Sigmoid colon (tissue), 7 donors: ENCODE measurements around the gene CARMIL1. TPM values are rescaled to one million over a fixed set of nuclear protein-coding genes. Genes with fewer than 3 reads are reported as not detected.

Experiments used
- DNase-seq: peaks from one replicate; pipeline ENCODE4 v3.0.0-alpha.2; 2019
- H3K27ac ChIP-seq, 4 donors: fragments of 200-600 bp; sonication (generic); one replicate each; pipeline ENCODE4 v1.5.1; 2016 to 2019; ENCODE audit warnings: mild to moderate bottlenecking in 1 of 4
- H3K27me3 ChIP-seq, 3 donors: fragments of 200-600 bp; sonication (generic); one replicate each; pipeline ENCODE4 v1.5.1; 2019; ENCODE audit warnings: mild to moderate bottlenecking in 1 of 3
- H3K36me3 ChIP-seq, 4 donors: fragments of 200-600 bp; sonication (generic); one replicate each; pipeline ENCODE4 v1.5.1; 2016 to 2019
- H3K4me1 ChIP-seq, 4 donors: fragments of 200-600 bp; sonication (generic); one replicate each; pipeline ENCODE4 v1.5.1; 2017 to 2019
- H3K4me3 ChIP-seq, 4 donors: fragments of 200-600 bp; sonication (generic); one replicate each; pipeline ENCODE4 v1.5.1; 2017 to 2019; ENCODE audit warnings: mild to moderate bottlenecking in 2 of 4, moderate library complexity in 1 of 4
- H3K9me3 ChIP-seq, 4 donors: fragments of 200-600 bp in 3 of 4; sonication (generic) in 3 of 4; one replicate each; pipeline versions ENCODE4 v1.5.1 to v1.6.1; 2013 to 2019
- EP300 ChIP-seq, 4 donors: sonication (generic); formaldehyde crosslinking; IDR thresholded peaks; one replicate each; pipeline ENCODE4 v1.6.1; 2017; ENCODE audit warnings: antibody characterized with exemption in 4 of 4
- POLR2A ChIP-seq, 2 donors: fragments of 450-650 bp; IDR thresholded peaks; one replicate each; pipeline ENCODE4 v1.6.1; 2016; ENCODE audit warnings: antibody characterized with exemption in 2 of 2, mild to moderate bottlenecking in 2 of 2, moderate library complexity in 2 of 2
- POLR2AphosphoS5 ChIP-seq, 4 donors: sonication (generic); formaldehyde crosslinking; IDR thresholded peaks; one replicate each; pipeline ENCODE4 v1.6.1; 2017; ENCODE audit warnings: antibody characterized with exemption in 4 of 4
- WGBS, 2 donors: extraction: QIAGEN DNeasy Blood & Tissue Kit; methylation state at CpG; one replicate each; pipeline ENCODE4 v1.1.7; 2013; 5-methylcytosine and 5-hydroxymethylcytosine counted together
- intact Hi-C: fragments of 100-400 bp; cut with DNase I; formaldehyde crosslinking; loops from one replicate; pipeline ENCODE4 v1.15.1; 2023
- polyA plus RNA-seq, 3 donors: library from polyadenylated mRNA; stranded (reverse); fragments of 200-250 nt; gene quantifications; one replicate each; pipeline ENCODE4 v1.2.3, GENCODE V29; 2013
- total RNA-seq, 4 donors: library from RNA; depleted of rRNA; stranded (reverse); fragments of >200 nt; gene quantifications; one replicate each; pipeline ENCODE4 v1.1.0, GENCODE V29; 2016
- TF ChIP-seq, protein P1 (sequence below), 4 experiments: fragments of 450-650 bp in 3 of 4; fragments of 200-600 bp in 1 of 4; IDR thresholded peaks; one replicate each; pipeline ENCODE4 v1.5.1; 2016 to 2019; ENCODE audit warnings: antibody characterized with exemption in 4 of 4, mild to moderate bottlenecking in 3 of 4, moderate library complexity in 2 of 4
- donor health status: healthy with polysubstance abuse.
- donor health status: Bipolar disorder and iron deficiency.
- donor health status: healthy.

CARMIL1 gene
- total and polyA plus RNA-seq, 7 donors: 3.4 to 24.0 (median 8.2) TPM

DNA sequence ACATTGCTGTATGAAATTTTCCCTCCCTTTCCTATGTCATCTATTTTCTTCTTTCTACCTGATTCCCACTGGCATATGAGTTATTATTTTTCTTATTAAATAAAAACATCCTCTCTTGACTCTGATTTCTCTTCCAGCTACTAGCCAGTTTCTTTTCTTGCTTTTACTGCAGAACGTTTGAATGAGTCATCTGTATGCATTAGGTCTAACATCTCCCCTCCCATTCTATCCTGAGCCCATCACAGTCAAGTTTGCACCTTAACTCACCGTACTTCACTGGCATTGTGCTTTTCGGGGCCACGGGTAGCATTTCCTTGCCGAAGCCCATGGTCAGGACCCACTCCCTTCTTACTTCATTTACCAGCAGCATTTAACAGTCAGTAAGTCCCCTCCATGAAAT is 65.7 kb downstream of the CARMIL1 start:
- Histone ChIP-seq H3K4me1 (no peaks in the 10 kb centered on the region), H3K36me3 (no peaks in the 10 kb centered on the region), H3K4me3 (no peak overlapping the region), H3K9me3 (no peaks in the 10 kb centered on the region), H3K27me3 (no peaks in the 10 kb centered on the region), H3K27ac (no peak overlapping the region)
- no peak for TF ChIP-seq EP300 (IDR thresholded peaks at IDR 0.05)
- no peak for TF ChIP-seq POLR2AphosphoS5 (IDR thresholded peaks at IDR 0.05)
- TF ChIP-seq, protein P1, sequence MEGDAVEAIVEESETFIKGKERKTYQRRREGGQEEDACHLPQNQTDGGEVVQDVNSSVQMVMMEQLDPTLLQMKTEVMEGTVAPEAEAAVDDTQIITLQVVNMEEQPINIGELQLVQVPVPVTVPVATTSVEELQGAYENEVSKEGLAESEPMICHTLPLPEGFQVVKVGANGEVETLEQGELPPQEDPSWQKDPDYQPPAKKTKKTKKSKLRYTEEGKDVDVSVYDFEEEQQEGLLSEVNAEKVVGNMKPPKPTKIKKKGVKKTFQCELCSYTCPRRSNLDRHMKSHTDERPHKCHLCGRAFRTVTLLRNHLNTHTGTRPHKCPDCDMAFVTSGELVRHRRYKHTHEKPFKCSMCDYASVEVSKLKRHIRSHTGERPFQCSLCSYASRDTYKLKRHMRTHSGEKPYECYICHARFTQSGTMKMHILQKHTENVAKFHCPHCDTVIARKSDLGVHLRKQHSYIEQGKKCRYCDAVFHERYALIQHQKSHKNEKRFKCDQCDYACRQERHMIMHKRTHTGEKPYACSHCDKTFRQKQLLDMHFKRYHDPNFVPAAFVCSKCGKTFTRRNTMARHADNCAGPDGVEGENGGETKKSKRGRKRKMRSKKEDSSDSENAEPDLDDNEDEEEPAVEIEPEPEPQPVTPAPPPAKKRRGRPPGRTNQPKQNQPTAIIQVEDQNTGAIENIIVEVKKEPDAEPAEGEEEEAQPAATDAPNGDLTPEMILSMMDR (IDR thresholded peaks at IDR 0.05): no peak
- TF ChIP-seq POLR2A (IDR thresholded peaks at IDR 0.05): no peak
- 83 to 86% methylated on average over 5 of the region's 5 CpGs for WGBS, 2 donors
- DNase-seq: no peak
- intact Hi-C loops: loop anchor here (5.0 kb wide), 1 partner anchor 33 kb away; no protein-coding TSS in a partner anchor

DNA sequence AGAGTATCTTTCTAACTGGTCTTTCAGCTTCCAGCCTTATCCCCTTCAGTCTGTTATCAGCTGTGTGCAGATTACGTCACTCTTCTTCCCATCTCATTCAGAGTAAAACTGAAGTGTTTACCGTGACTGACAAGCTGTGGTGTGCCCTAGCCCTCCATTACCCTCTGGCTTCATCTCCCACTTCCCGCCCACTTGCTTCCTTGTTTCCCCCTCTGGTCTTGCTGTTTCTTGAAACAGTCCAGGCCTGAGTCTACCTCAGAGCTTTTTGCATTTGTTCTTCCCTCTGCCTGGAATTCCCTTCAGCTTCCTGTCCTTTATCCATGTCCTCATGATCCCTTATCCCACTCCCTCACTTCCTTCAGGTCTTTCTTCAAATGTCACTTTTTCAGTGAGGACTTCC is 66.9 kb downstream of the CARMIL1 start:
- no peaks in the 10 kb centered on the region for H3K9me3 ChIP-seq
- no peak for DNase-seq
- H3K27me3 ChIP-seq: no peaks in the 10 kb centered on the region
- no peaks in the 10 kb centered on the region for H3K36me3 ChIP-seq
- no peaks in the 10 kb centered on the region for H3K4me1 ChIP-seq
- no peak overlapping the region for H3K4me3 ChIP-seq
- TF ChIP-seq EP300 (IDR thresholded peaks at IDR 0.05) (no peak), POLR2A (IDR thresholded peaks at IDR 0.05) (no peak), POLR2AphosphoS5 (IDR thresholded peaks at IDR 0.05) (no peak)
- TF ChIP-seq, protein P1 (IDR thresholded peaks at IDR 0.05): no peak
- intact Hi-C loops: loop anchor here (5.0 kb wide), 1 partner anchor 34 kb away; no protein-coding TSS in a partner anchor
- 29 to 58% methylated on average over 3 of the region's 3 CpGs for WGBS, 2 donors
- H3K27ac ChIP-seq: no peak overlapping the region

DNA sequence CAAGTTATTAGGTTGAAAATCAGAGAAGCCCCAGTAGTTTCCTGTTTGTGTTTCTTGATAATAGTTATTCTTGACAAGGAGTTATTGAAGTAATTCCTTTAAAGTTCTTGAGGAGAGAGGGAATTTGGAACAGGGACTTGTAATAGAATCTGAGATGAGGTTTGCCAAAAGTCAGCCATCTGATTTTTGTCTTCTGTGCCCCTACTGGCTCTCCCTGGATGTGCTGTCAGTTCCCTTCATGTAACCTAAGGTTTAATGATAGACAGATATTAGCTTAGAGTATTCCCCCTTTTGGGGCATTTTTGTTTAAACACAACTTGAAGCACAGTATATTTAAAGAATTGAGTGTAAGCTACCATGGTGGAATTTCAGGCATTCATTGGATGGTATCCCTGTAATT is 71.4 kb downstream of the CARMIL1 start:
- Histone ChIP-seq H3K27ac (no peak overlapping the region), H3K4me3 (no peak overlapping the region), H3K4me1 (no peaks in the 10 kb centered on the region), H3K36me3 (no peaks in the 10 kb centered on the region), H3K27me3 (no peaks in the 10 kb centered on the region), H3K9me3 (no peaks in the 10 kb centered on the region)
- TF ChIP-seq POLR2A (IDR thresholded peaks at IDR 0.05) (no peak), EP300 (IDR thresholded peaks at IDR 0.05) (no peak), POLR2AphosphoS5 (IDR thresholded peaks at IDR 0.05) (no peak)
- TF ChIP-seq, protein P1 (IDR thresholded peaks at IDR 0.05): no peak
- intact Hi-C loops: no loop called here
- no peak for DNase-seq

DNA sequence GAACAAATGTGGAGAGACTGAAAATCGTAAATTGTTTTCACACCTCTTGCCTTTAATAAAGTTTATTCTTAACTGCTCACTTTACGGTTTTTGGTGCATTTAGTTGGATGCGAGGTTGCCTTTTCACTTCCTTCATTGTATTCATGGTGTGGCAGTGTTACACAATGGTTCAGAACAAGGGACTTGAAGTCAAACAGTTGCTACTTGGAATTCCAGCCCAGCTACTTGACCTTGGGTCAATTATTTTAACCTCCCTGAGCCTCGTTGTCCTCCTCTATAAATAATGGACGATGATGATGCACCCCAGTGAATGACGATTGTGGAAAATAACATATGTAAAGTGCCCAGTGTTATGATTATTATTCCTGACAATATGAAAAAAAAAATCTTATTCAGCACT is 72.3 kb downstream of the CARMIL1 start:
- Histone ChIP-seq H3K27ac (no peak overlapping the region), H3K4me1 (no peaks in the 10 kb centered on the region), H3K4me3 (no peak overlapping the region), H3K36me3 (no peaks in the 10 kb centered on the region), H3K9me3 (no peaks in the 10 kb centered on the region), H3K27me3 (no peaks in the 10 kb centered on the region)
- DNase-seq: no peak
- intact Hi-C loops: no loop called here
- TF ChIP-seq, protein P1 (IDR thresholded peaks at IDR 0.05): no peak
- no peak for TF ChIP-seq EP300 (IDR thresholded peaks at IDR 0.05)
- TF ChIP-seq POLR2A (IDR thresholded peaks at IDR 0.05): no peak
- no peak for TF ChIP-seq POLR2AphosphoS5 (IDR thresholded peaks at IDR 0.05)
- WGBS, 2 donors: 60 to 79% methylated on average over 6 of the region's 6 CpGs

DNA sequence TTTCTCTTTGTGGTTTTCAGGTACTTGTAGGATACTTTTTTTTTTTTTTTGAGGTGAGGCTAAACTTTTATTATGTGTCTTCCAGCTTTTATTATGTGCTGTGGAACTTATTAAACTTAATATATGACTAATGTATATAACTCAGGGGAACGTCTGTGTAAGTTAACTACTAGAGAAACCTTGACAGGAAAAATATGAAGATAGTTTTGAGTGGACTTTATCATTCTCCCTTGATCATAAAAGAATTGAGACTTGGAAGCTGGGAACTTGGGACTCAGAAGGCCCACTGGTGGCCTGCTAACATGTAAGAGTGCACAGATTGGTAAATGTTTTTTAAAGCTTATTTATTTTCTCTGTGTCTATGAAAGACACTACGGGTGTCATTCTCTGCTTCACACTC is 73.1 kb downstream of the CARMIL1 start:
- 25 to 56% methylated on average over 2 of the region's 2 CpGs for WGBS, 2 donors
- no peak for TF ChIP-seq POLR2A (IDR thresholded peaks at IDR 0.05)
- TF ChIP-seq, protein P1 (IDR thresholded peaks at IDR 0.05): no peak
- no peak for TF ChIP-seq EP300 (IDR thresholded peaks at IDR 0.05)
- TF ChIP-seq POLR2AphosphoS5 (IDR thresholded peaks at IDR 0.05): no peak
- H3K27ac ChIP-seq: no peak overlapping the region
- intact Hi-C loops: no loop called here
- H3K9me3 ChIP-seq: no peaks in the 10 kb centered on the region
- no peaks in the 10 kb centered on the region for H3K27me3 ChIP-seq
- DNase-seq: no peak
- H3K36me3 ChIP-seq: no peaks in the 10 kb centered on the region
- H3K4me3 ChIP-seq: no peak overlapping the region
- no peaks in the 10 kb centered on the region for H3K4me1 ChIP-seq
